KMS-11 (cell line): ENCODE results near the gene KISS1R.

ENCODE experiments used
- H2AFZ ChIP-seq: fragments of 200-600 bp; sonication (generic); 2 replicates; pipeline ENCODE4 v1.6.1; 2016; ENCODE audit warnings: antibody characterized with exemption, mixed run types, low read depth
- H3K27ac ChIP-seq: fragments of 200-600 bp; sonication (generic); 2 replicates; pipeline ENCODE4 v1.6.1; 2016; ENCODE audit warnings: mild to moderate bottlenecking, mixed run types
- H3K27me3 ChIP-seq: fragments of 200-600 bp; sonication (generic); 2 replicates; pipeline ENCODE4 v1.6.1; 2017; ENCODE audit warnings: mild to moderate bottlenecking, low read depth, mixed run types, moderate library complexity; ENCODE audit not compliant: insufficient read depth
- H3K36me3 ChIP-seq: fragments of 200-600 bp; sonication (generic); 2 replicates; pipeline ENCODE4 v1.6.1; 2017; ENCODE audit warnings: mild to moderate bottlenecking, mixed run types; ENCODE audit not compliant: insufficient read depth
- H3K4me1 ChIP-seq: fragments of 200-600 bp; sonication (generic); 2 replicates; pipeline ENCODE4 v1.6.1; 2016; ENCODE audit warnings: mild to moderate bottlenecking, low read depth, mixed run types; ENCODE audit not compliant: poor library complexity, severe bottlenecking
- H3K4me2 ChIP-seq: fragments of 200-600 bp; sonication (generic); 2 replicates; pipeline ENCODE4 v1.7.0; 2016; ENCODE audit warnings: mild to moderate bottlenecking, mixed run types
- H3K4me3 ChIP-seq: fragments of 200-600 bp; sonication (generic); IDR thresholded peaks from 2 replicates; pipeline ENCODE4 v1.6.1; 2017; ENCODE audit warnings: low read depth, low read length, mixed read lengths; ENCODE audit not compliant: insufficient read depth
- H3K79me2 ChIP-seq: fragments of 200-600 bp; sonication (generic); 2 replicates; pipeline ENCODE4 v1.6.1; 2016; ENCODE audit warnings: low read depth, mixed run types; ENCODE audit not compliant: insufficient read depth
- H3K9ac ChIP-seq: fragments of 200-600 bp; sonication (generic); 2 replicates; pipeline ENCODE4 v1.6.1; 2016; ENCODE audit warnings: mild to moderate bottlenecking, mixed run types
- H4K20me1 ChIP-seq: fragments of 200-600 bp; sonication (generic); 2 replicates; pipeline ENCODE4 v1.6.1; 2016; ENCODE audit warnings: mild to moderate bottlenecking, mixed run types; ENCODE audit not compliant: insufficient read depth
- CTCF ChIP-seq: fragments of 200-600 bp; sonication (generic); conservative IDR thresholded peaks from 2 replicates; pipeline ENCODE4 v1.6.1; 2017; ENCODE audit warnings: low read depth, mild to moderate bottlenecking, antibody characterized with exemption, low read length, moderate library complexity, mixed read lengths

KISS1R gene

DNA sequence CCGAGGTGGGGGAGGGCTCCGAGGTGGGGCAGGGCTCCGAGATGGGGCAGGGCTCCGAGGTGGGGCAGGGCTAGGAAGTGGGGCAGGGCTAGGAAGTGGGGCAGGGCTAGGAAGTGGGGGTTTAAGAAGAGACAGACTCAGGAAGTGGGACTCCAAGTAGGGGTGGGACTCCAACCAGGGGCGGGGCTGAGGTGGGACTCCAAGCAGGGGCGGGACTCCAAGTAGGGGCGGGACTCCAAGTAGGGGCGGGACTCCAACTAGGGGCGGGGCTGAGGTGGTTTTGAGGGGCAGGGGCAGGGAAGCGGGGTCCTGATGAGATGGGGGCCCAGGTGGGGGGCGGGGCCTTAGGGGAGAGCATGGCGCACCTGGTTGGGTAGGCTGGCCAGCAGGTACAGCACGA is 44.0 kb upstream of the KISS1R start:
- Histone ChIP-seq H3K4me2 (no peak overlapping the region), H3K27ac (no peak overlapping the region)

GRCh38 chr19:873561-874041 is 43.5 kb upstream of the KISS1R start:
- Histone ChIP-seq H3K27me3 (no peaks in the 10 kb centered on the region), H3K79me2 (no peaks in the 10 kb centered on the region), H4K20me1 (no peaks in the 10 kb centered on the region), H3K9ac (no peak overlapping the region), H3K36me3 (no peaks in the 10 kb centered on the region), H2AFZ (no peak overlapping the region), H3K4me3 (no peak overlapping the region), H3K27ac (no peak overlapping the region), H3K4me1 (peaks cover 8% of the 10 kb centered on the region), H3K4me2 (no peak overlapping the region)
- no peak for TF ChIP-seq CTCF

More for the DNA sequence above, 44.0 kb upstream of the KISS1R start:
- H3K4me3 ChIP-seq = no peak overlapping the region
- H3K36me3 ChIP-seq = no peaks in the 10 kb centered on the region
- no peaks in the 10 kb centered on the region for H3K79me2 ChIP-seq
- peaks cover 8% of the 10 kb centered on the region for H3K4me1 ChIP-seq
- no peaks in the 10 kb centered on the region for H3K27me3 ChIP-seq
- H3K9ac ChIP-seq = no peak overlapping the region
- no peak for TF ChIP-seq CTCF
- no peak overlapping the region for H2AFZ ChIP-seq
- no peaks in the 10 kb centered on the region for H4K20me1 ChIP-seq

- Histone ChIP-seq H3K27ac (no peak overlapping the region), H3K9ac (no peak overlapping the region), H3K36me3 (no peaks in the 10 kb centered on the region), H3K27me3 (no peaks in the 10 kb centered on the region), H3K4me1 (peaks cover 8% of the 10 kb centered on the region), H3K79me2 (no peaks in the 10 kb centered on the region), H3K4me2 (no peak overlapping the region), H2AFZ (no peak overlapping the region), H4K20me1 (no peaks in the 10 kb centered on the region), H3K4me3 (no peak overlapping the region)
- TF ChIP-seq CTCF = no peak
Measured at GRCh38 chr19:875265-875879, 41.8 kb upstream of the KISS1R start.

- no peak overlapping the region for H2AFZ ChIP-seq
- H4K20me1 ChIP-seq = no peaks in the 10 kb centered on the region
- H3K4me3 ChIP-seq = no peak overlapping the region
- H3K27me3 ChIP-seq = no peaks in the 10 kb centered on the region
- H3K27ac ChIP-seq = no peak overlapping the region
- no peak overlapping the region for H3K4me2 ChIP-seq
- H3K36me3 ChIP-seq = no peaks in the 10 kb centered on the region
- TF ChIP-seq CTCF = no peak
- peaks cover 8% of the 10 kb centered on the region for H3K4me1 ChIP-seq
- H3K79me2 ChIP-seq = no peaks in the 10 kb centered on the region
- H3K9ac ChIP-seq = no peak overlapping the region
Measured at GRCh38 chr19:876089-876488, 41.0 kb upstream of the KISS1R start.
